Prostate gland (tissue), 2 donors: ENCODE measurements around the gene MDFIC. TPM values are rescaled to one million over a fixed set of nuclear protein-coding genes. Genes with fewer than 3 reads are reported as not detected.

Source experiments
- DNase-seq: peaks from one replicate; pipeline ENCODE4 v3.0.0-alpha.2; 2019; ENCODE audit warnings: low spot score
- H3K27ac ChIP-seq, 2 donors: fragments of 200-600 bp; sonication (generic); 2 replicates each; pipeline ENCODE4 v1.5.1; 2017 to 2019
- H3K27me3 ChIP-seq: fragments of 200-600 bp; sonication (generic); replicated peaks from 2 replicates; pipeline ENCODE4 v1.5.1; 2019; ENCODE audit not compliant: insufficient read depth
- H3K36me3 ChIP-seq, 2 donors: fragments of 200-600 bp; sonication (generic); 1 replicate in 1 of 2; 2 replicates in 1 of 2; pipeline versions ENCODE4 v1.5.1 to v1.8.1; 2017 to 2019
- H3K4me1 ChIP-seq: fragments of 200-600 bp; sonication (generic); replicated peaks from 2 replicates; pipeline ENCODE4 v1.5.1; 2019
- H3K4me3 ChIP-seq, 2 donors: fragments of 200-600 bp; sonication (generic); 2 replicates each; pipeline ENCODE4 v1.5.1; 2017 to 2019
- H3K9me3 ChIP-seq: fragments of 200-600 bp; sonication (generic); 2 replicates; pipeline ENCODE4 v1.5.1; 2017
- POLR2A ChIP-seq: fragments of 450-650 bp; IDR thresholded peaks from one replicate; pipeline ENCODE4 v1.6.1; 2016; ENCODE audit warnings: antibody characterized with exemption, mild to moderate bottlenecking
- POLR2AphosphoS5 ChIP-seq: sonication (generic); formaldehyde crosslinking; IDR thresholded peaks from one replicate; pipeline ENCODE4 v1.6.1; 2017; ENCODE audit warnings: antibody characterized with exemption
- WGBS: methylation state at CpG from one replicate; pipeline ENCODE4 v1.1.5; 2018; 5-methylcytosine and 5-hydroxymethylcytosine counted together
- intact Hi-C: fragments of 100-400 bp; cut with DNase I; formaldehyde crosslinking; loops from one replicate; pipeline ENCODE4 v1.14.2; 2022
- total RNA-seq, 2 donors: library from RNA; depleted of rRNA; stranded (reverse); fragments of >200 nt; gene quantifications; one replicate each; pipeline ENCODE4 v1.1.0, GENCODE V29; 2016
- TF ChIP-seq, protein P1 (sequence below), 4 experiments: fragments of 200-600 bp in 2 of 4; fragments of 450-650 bp in 2 of 4; sonication (generic) in 2 of 4; IDR thresholded peaks; 1 replicate in 3 of 4; 2 replicates in 1 of 4; pipeline ENCODE4 v1.5.1; 2016 to 2019; ENCODE audit warnings: antibody characterized with exemption in 4 of 4, mild to moderate bottlenecking in 2 of 4, moderate library complexity in 2 of 4

Gene MDFIC
- total RNA-seq, 2 donors from 2014 or later = 17.2 to 24.8 TPM

DNA sequence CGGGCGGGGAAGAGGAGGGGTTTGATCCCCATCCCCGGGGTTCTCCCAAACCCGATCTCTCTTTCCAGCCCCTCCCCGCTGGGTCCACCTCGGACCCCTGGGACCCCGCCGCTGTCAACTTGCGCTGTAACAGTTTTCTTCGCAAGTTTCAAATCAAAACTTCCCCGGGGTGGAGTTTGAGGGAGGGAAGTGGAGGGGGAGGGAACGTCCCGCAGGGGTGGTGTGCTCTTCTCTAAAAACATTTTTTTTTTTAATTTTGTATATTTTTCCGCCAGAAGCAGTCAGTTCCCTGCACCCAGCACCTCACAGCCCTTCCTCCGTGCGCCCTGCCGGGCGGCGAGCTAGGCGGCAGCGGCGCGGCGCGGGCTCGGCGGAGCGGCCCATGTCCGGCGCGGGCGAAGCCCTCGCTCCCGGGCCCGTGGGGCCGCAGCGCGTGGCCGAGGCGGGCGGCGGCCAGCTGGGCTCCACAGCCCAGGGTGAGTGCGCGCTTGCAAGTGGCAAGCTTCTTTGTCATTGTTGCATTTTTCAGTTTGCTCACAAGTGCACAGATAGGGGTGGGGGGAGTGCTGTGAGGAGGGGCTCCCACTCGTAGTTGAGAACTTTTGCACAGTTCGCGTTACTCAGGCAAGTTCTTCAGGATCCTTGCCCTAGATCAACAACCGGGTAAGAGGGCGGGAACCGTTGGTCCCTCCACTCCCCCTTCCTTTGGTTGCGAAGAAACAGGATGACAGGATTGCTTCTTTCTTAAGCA lies 933 bp downstream of the MDFIC start:
- intact Hi-C loops = loop anchor here (5.0 to 10.0 kb wide), 2 partner anchors 84 to 838 kb away; no protein-coding TSS in a partner anchor
- 1% methylated on average over 36 of the region's 51 CpGs for WGBS
- TF ChIP-seq, protein P1, sequence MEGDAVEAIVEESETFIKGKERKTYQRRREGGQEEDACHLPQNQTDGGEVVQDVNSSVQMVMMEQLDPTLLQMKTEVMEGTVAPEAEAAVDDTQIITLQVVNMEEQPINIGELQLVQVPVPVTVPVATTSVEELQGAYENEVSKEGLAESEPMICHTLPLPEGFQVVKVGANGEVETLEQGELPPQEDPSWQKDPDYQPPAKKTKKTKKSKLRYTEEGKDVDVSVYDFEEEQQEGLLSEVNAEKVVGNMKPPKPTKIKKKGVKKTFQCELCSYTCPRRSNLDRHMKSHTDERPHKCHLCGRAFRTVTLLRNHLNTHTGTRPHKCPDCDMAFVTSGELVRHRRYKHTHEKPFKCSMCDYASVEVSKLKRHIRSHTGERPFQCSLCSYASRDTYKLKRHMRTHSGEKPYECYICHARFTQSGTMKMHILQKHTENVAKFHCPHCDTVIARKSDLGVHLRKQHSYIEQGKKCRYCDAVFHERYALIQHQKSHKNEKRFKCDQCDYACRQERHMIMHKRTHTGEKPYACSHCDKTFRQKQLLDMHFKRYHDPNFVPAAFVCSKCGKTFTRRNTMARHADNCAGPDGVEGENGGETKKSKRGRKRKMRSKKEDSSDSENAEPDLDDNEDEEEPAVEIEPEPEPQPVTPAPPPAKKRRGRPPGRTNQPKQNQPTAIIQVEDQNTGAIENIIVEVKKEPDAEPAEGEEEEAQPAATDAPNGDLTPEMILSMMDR (IDR thresholded peaks at IDR 0.05) = no peak
- no peak for TF ChIP-seq POLR2AphosphoS5
- TF ChIP-seq POLR2A = no peak
- Histone ChIP-seq H3K27ac (peak overlapping the region; percentile 70 to 72), H3K4me3 (peak overlapping the region; percentile 57 to 65), H3K9me3 (no peaks in the 10 kb centered on the region), H3K36me3 (no peaks in the 10 kb centered on the region), H3K27me3 (no peaks in the 10 kb centered on the region), H3K4me1 (no peaks in the 10 kb centered on the region)
- peak; percentile 29 for DNase-seq

DNA sequence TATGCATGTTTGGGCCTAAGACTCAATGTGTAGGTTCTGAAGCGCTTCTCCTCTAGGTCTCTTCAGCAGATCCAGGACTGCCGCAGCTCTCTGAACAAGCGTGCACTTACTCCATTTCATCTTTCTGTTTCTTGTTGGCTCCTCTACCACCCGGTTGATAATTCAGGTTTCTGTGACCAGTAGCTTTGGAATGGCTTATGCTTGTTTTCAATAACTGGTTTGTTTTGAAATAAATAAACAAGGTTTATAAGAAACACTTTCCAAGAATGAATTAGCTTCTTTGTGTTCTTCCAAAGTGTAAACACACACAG lies 1.5 kb downstream of the MDFIC start:
- 2% methylated on average over 4 of the region's 4 CpGs for WGBS
- no peaks in the 10 kb centered on the region for H3K36me3 ChIP-seq
- DNase-seq = no peak
- H3K27ac ChIP-seq = peak overlapping the region; percentile 70 to 72
- H3K9me3 ChIP-seq = no peaks in the 10 kb centered on the region
- TF ChIP-seq POLR2AphosphoS5 (peak; percentile 11), POLR2A (no peak)
- TF ChIP-seq, protein P1 (IDR thresholded peaks at IDR 0.05) = no peak
- intact Hi-C loops = loop anchor here (5.0 to 10.0 kb wide), 2 partner anchors 84 to 839 kb away; no protein-coding TSS in a partner anchor
- H3K27me3 ChIP-seq = no peaks in the 10 kb centered on the region
- H3K4me3 ChIP-seq = peak overlapping the region; percentile 57 to 65
- H3K4me1 ChIP-seq = no peaks in the 10 kb centered on the region

DNA sequence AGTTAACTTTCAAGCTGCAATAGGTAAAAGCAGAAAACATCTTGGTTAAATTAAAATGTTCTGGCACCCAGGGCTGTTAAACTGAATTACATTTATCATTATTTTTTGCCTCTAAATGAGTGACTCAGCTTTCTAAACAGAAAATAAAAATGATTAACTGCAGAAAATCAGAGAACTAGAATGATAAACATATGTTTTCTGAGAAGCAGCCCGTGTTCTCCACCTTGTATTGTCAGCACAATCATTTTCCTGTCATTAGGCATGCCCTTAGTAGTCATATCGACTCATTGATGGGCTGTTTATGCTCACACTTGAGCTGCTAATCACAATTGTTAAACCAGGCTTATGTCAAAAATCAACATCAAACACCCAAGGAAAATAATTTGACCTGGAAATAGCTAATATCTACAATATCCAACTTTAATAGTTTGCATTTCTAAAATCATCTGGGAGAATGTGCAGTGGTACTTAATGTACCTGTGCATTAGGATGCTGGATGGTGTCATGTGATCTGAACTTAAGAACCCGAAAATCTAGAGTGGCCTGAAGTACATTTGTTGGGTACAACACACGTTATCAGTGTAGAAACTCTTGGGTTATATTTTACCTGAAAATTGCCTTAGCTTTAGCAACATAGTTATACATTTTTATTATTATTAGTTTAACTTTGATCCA lies 2.3 kb downstream of the MDFIC start:
- H3K27ac ChIP-seq = no peak overlapping the region
- intact Hi-C loops = loop anchor here (5.0 to 10.0 kb wide), 2 partner anchors 83 to 839 kb away; no protein-coding TSS in a partner anchor
- H3K4me1 ChIP-seq = no peaks in the 10 kb centered on the region
- 70% methylated on average over 4 of the region's 4 CpGs for WGBS
- TF ChIP-seq, protein P1 (IDR thresholded peaks at IDR 0.05) = no peak
- H3K9me3 ChIP-seq = no peaks in the 10 kb centered on the region
- H3K36me3 ChIP-seq = no peaks in the 10 kb centered on the region
- no peaks in the 10 kb centered on the region for H3K27me3 ChIP-seq
- H3K4me3 ChIP-seq = no peak overlapping the region
- no peak for DNase-seq

DNA sequence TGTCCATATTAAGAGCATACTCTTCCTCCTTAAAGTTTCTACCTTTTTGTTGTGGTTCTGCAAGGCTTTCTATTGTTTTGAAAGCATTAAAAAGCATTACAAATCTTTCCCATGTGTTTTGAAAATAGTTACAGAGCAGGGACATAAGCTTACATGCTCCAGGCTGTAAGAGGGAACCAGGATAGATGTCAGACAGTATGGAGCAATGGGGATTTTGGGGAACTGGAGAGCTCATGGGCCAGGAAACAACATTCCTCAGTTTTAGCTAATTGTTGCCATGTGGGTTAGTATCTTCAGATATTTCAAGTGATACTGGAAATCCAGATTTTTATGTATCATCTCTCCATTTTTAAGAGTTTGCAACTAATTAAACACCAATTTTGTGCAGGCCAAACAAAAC lies 3.5 kb downstream of the MDFIC start:
- Histone ChIP-seq H3K27me3 (no peaks in the 10 kb centered on the region), H3K4me1 (no peaks in the 10 kb centered on the region), H3K9me3 (no peaks in the 10 kb centered on the region), H3K36me3 (no peaks in the 10 kb centered on the region), H3K4me3 (no peak overlapping the region), H3K27ac (no peak overlapping the region)
- no peak for DNase-seq
- TF ChIP-seq POLR2A (no peak), POLR2AphosphoS5 (no peak)
- TF ChIP-seq, protein P1 (IDR thresholded peaks at IDR 0.05) = no peak
- intact Hi-C loops = loop anchor here (10.0 kb wide), 1 partner anchor 841 kb away; no protein-coding TSS in a partner anchor
